NCI-H2196 (cell line): Measurements from ENCODE around the gene MTFP1.
"Not testable (repeated sequence)": the region's sequence is repeated elsewhere in the genome, so short reads cannot be mapped to it uniquely, and the experiment has no call there.

Experiments
- DNase-seq: peaks from one replicate; lab custom pipeline; 2025; ENCODE audit not compliant: unreplicated experiment; lab: John Stamatoyannopoulos, UW

MTFP1 gene

GRCh38 chr22:30425327-30425615 lies 297 bp upstream of the MTFP1 start:
- no peak for DNase-seq

DNA sequence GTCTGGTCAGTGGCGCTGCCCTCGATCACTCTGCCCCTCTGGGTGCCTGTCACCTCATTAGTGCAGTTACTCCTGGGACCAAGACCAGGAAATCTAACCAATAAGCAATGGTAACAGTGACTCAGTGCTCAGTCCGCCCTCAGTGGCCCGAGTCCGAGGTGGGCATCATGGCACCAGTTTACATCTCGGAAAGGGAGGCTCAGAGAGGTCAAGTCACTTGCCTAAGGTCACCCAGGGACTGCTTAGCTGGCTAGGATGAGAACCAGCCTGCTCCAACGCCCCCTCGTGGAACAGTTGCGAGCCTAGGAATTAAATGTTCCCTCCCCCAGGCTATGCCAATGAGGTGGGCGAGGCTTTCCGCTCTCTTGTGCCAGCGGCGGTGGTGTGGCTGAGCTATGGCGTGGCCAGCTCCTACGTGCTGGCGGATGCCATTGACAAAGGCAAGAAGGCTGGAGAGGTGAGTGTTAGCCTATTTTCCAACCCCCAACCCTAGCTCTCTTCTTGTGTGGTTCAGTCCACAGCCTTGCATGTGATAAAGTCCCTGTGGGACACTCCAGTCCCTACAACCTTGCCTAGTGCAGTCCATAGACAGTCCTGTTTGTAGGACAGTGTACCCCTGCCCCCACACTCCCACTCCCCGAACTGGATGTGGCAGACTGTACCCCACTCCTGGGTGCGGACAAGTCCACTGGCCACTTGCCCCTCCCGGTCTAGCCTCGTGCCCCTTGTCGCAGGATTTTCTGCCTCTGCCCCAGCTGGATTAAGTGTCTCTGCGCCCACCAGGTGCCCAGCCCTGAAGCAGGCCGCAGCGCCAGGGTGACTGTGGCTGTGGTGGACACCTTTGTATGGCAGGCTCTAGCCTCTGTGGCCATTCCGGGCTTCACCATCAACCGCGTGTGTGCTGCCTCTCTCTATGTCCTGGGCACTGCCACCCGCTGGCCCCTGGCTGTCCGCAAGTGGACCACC lies 1.1 kb downstream of the MTFP1 start:
- DNase-seq = peak; percentile 68

GRCh38 chr22:30427871-30428270 lies 2.3 kb downstream of the MTFP1 start:
- no peak for DNase-seq

DNA sequence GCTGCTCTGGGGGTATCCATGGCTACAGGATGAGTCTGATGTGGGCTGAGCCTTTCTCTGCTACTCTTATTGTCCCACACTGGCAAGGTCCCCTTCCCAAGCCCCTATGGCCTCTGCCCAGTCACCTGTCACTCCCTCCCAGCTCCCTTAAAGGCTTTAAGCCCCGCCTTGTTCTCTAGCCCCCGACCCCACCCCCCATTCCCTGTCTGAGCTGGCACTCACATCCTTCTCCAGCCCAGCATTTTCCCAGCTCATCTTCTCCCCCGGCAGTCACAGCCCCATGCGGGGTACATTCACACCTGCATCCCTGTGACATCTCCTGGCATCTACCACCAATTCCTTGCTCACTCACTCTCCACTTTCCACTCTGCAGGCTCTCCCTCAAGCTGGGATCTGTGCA lies 4.3 kb downstream of the MTFP1 start:
- DNase-seq = no peak

- DNase-seq = no peak
Measured at GRCh38 chr22:30430933-30431332, 5.4 kb downstream of the MTFP1 start.

DNA sequence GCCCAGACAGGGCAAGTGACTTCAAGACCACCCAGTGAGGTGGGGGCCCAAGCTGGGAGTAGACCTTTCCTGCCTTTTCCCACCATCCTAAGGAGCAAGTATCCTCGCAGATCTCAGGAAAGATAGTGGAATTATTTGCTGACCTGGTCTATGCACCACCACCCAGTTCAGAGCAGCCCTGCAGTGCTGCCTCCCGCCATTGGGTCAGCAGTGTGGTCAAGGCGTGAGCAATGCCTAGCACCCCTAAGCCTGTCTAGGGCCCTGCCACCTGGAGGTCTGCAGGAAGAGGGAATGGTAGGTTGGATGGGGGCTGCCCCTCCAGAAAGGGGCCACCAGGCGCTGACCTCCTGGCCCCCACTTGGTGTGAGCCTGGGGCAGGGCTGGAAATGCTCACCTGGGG lies 6.5 kb downstream of the MTFP1 start:
- no peak for DNase-seq

- no peak for DNase-seq
Measured at GRCh38 chr22:30432520-30432919, 7.0 kb downstream of the MTFP1 start.

- DNase-seq = no peak
Measured at GRCh38 chr22:30433227-30433626, 7.7 kb downstream of the MTFP1 start.

GRCh38 chr22:30433773-30434172 lies 8.2 kb downstream of the MTFP1 start:
- DNase-seq = no peak

DNA sequence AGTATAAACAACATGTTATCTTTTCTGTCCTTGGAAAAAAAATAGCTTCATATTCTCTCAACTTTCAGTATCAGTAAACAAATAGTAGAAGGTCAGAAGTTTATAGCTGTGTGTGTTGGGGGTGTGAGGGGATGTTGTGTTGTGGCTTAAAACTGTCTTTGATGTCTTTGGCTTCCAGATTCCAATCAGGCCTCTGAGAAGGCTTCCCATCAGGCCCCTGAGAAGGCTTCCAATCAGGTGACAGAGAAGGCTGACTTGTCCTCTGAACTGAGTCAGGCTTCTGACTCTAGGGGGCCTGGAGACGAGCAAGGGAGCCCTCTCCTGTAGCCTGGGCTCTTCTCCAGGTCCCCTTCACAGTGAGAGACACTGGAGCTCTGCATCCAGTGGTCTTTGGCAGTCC lies 9.3 kb downstream of the MTFP1 start:
- DNase-seq = no peak

DNA sequence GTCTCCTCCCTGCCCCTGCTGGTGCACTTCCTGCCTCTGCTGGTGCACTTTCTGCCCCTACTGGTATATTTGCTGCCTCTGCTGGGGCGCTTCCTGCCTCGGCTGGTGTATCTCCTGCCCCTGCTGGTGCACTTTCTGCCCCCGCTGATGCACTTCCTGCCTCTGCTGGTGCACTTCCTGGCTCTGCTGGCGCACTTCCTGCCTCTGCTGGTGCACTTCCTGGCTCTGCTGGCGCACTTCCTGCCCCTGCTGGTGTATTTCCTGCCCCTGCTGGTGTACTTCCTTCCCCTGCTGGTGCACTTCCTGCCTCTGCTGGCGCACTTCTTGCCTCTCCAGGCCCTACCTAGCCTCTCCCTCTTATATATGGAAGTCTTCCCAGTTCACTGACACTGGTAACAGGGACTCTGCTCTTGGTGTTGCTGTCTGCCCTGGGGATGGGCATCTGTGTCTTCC lies 10.1 kb downstream of the MTFP1 start:
- DNase-seq = no peak

GRCh38 chr22:30436196-30436595 lies 10.6 kb downstream of the MTFP1 start:
- DNase-seq = no peak

- no peak for DNase-seq
Measured at GRCh38 chr22:30438559-30438958, 13.0 kb downstream of the MTFP1 start.

GRCh38 chr22:30439226-30439625 lies 13.7 kb downstream of the MTFP1 start:
- DNase-seq = no peak

DNA sequence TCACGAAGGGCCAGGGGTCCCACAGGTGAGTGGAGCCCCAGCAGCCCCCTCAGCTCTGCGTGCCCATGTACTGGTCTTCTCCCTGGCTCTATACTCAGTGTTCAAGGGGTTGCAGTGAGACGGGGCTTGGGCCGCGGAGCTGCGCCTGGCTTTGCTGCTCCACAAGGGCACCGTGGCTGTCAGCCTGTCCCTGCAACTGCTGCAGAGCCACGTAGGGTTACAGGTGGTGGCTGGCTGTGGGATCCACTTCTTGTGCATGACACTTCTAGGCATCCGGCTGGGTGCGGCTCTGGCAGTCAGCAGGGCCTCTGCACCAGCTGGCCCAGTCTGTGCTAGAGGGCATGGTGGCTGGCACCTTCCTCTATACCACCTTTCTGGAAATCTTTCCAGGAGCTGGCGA lies 14.3 kb downstream of the MTFP1 start:
- no peak for DNase-seq

- no peak for DNase-seq
Measured at GRCh38 chr22:30441088-30441487, 15.5 kb downstream of the MTFP1 start.

DNA sequence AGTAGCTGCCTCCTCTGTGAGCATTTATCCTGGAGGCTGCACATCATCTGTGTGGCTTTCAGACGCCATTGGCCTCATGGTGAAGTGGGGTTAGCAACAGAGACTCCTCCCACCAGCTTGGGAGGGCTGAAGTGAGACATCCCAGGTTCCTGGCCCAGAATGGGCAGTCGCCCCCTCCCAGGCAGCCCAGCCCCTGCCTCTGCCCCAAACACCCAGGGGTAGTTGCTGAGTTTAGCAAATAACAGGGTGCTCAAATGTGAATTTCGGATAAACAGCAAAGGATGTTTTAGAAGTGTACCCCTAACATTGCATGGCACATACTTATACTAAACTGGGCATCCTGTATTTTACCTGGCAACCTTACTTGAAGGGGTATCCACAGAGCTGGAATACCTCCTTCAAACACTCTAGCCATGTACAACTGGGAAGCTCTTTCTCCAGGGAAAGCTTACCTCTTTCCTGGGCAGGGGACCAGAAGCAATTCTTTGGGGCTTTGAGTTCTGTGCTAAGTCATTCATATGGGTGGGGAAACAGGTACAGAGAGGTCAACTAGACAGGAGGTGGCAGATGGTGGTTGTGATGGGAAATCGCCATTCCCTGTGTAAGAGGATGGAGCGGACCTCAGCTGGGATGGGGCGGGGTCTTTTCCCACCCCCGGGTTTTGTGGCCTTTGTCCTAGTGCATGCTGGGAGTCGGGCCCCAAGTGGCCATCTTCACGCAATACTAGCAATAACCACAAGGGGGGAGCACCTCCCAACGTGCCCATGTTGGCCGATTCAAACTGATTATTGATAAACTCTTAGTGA lies 19.3 kb downstream of the MTFP1 start:
- peak; percentile 12 for DNase-seq

DNA sequence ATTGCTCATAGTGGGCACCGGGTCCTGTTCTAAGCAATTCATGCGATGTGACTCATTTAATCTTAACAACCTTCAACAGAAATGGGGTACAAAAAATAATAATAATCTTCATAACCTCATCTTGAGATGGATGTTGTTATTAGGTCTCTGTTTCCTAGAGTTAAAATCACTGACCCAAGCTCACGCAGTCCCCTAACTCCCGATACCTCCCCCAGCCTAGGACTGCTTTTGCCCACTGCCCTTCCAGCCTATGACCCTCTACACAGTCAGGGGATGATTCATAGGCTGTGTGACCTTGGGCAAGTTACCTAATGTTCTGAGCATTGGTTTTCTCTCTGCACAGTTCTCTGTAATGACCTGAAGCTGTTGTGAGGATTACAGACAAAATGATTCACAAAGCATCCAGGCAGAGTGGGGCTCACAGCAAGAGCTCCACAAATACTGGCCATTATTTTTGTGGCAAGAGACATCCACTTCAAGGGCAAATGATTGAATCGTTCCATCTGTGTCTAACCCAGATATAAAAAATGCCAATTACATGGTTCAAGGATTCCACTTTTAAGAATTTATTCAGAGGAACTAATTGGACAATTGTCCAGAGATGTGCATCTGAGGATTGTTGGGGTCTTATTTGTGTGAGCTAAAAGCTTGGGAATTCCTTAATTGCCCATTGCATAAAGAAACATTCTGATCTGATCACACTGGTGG lies 20.0 kb downstream of the MTFP1 start:
- DNase-seq = no peak

DNA sequence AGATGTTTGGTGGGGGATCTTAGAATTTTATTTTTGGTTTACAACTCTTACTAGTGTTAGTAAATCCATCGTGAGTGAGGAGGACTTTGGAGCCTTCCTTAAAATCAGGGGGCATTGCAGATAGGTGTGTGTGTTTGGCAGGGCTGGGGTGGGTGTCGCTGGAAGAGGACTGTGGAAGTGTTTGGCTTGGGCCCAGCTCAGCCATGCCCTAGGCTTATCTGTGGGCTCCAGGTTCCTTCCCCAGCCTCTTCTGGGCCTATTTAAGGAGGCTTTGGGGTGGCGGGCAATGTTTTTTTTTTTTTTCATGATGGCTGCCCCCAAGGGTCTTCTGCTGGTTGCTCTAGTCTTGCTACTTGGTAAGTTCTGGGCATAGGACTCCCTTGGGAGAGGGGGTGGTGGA lies 22.1 kb downstream of the MTFP1 start:
- DNase-seq = no peak

DNA sequence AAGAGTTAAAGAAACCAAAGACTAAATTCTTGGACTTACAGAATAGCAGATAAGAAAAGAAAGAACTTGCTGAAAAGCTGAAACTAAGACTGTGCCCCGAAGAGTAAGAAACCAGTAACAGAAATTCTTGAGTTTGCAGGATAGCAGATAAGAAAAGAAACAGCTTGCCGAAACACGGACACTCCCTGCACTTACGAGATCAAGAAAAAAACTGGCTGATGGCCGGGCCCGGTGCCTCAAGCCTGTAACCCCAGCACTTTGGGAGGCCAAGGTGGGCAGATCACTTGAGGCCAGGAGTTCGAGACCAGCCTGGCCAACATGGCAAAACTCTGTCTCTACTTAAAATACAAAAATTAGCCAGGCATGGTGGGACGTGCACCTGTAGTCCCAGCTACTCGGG lies 25.9 kb downstream of the MTFP1 start:
- not testable (repeated sequence) for DNase-seq

- peak; percentile 5 for DNase-seq
Measured at GRCh38 chr22:30452861-30453260, 27.3 kb downstream of the MTFP1 start.
